GM12878 (cell line): ENCODE measurements around the gene CTIF. TPM values are rescaled to one million over a fixed set of nuclear protein-coding genes. Genes with fewer than 3 reads are reported as not detected.

ENCODE experiments used
- SP1 ChIP-seq: IDR thresholded peaks from one replicate; pipeline ENCODE4 v1.6.1; 2011; ENCODE audit warnings: low read depth, low read length
- ZNF592 ChIP-seq: fragments of 450-650 bp; IDR thresholded peaks from 2 replicates; pipeline ENCODE4 v1.6.1; 2017; ENCODE audit warnings: mild to moderate bottlenecking, moderate library complexity
- polyA plus RNA-seq, 11 experiments: library from polyadenylated mRNA; depleted of rRNA in 4 of 11; unstranded in 6 of 11; stranded (reverse) in 5 of 11; fragments of >200 nt; fragmentation: Nextera tagmentation in 4 of 11; fragmentation: Illumina TruSeq in 1 of 11; extraction: Ambion mirVana in 4 of 11; extraction: Trizol in 1 of 11; gene quantifications; 1 replicate in 1 of 11; 2 replicates in 10 of 11; pipeline versions ENCODE4 v1.2.1 to v1.2.3, GENCODE V29; 2011 to 2016; ENCODE audit warnings: inconsistent platforms in 2 of 11, missing spikeins in 2 of 11, low read depth in 1 of 11
- total RNA-seq, 4 experiments: library from RNA; depleted of rRNA in 3 of 4; stranded (reverse); fragments of >200 nt in 3 of 4; fragmentation: Illumina TruSeq in 1 of 4; extraction: Trizol in 1 of 4; gene quantifications; 2 replicates each; pipeline versions ENCODE4 v1.2.1 to v1.2.3, GENCODE V29; 2013 to 2021
- TF ChIP-seq, protein P1 (sequence below): fragments of 450-650 bp; formaldehyde crosslinking; IDR thresholded peaks from 2 replicates; pipeline ENCODE4 v1.4.0; 2022; ENCODE audit warnings: mild to moderate bottlenecking, moderate library complexity
- TF ChIP-seq, protein P2 (sequence below): fragments of 450-650 bp; IDR thresholded peaks from 2 replicates; pipeline ENCODE4 v1.6.1; 2018; ENCODE audit warnings: mild to moderate bottlenecking, low read depth, moderate library complexity; ENCODE audit not compliant: partially characterized antibody

Gene CTIF
- total and polyA plus RNA-seq, 10 of the 15 experiments (the other 5 are each of a cell fraction or from before 2014, with no cell fraction given) = 0.06 to 11.6 (median 2.5) TPM

DNA sequence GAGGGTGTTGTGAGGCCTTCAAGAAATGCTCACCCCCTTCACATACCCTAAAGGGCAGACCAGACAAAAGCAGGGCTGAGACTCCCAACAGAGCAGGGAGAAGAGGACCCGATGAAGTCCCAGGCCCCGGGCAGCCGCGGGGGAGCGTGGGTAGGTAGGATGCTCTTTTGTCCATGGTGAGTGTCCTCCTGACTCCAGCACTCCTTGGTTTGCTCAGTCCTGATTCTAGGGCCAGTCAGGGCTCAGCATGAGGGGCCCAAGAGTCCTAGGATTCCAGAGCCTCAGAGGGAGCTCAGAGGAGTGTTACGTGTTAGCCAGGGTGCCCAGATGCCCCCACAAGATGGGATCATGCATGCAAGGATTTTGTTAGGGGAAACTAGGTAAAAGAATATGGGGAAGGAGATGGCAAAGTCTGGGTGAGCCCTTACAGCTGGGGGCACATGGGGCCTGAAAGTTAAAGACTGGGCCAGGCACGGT lies 347.1 kb downstream of the CTIF start (continued):
- no peak for TF ChIP-seq ZNF592
- TF ChIP-seq, protein P1, sequence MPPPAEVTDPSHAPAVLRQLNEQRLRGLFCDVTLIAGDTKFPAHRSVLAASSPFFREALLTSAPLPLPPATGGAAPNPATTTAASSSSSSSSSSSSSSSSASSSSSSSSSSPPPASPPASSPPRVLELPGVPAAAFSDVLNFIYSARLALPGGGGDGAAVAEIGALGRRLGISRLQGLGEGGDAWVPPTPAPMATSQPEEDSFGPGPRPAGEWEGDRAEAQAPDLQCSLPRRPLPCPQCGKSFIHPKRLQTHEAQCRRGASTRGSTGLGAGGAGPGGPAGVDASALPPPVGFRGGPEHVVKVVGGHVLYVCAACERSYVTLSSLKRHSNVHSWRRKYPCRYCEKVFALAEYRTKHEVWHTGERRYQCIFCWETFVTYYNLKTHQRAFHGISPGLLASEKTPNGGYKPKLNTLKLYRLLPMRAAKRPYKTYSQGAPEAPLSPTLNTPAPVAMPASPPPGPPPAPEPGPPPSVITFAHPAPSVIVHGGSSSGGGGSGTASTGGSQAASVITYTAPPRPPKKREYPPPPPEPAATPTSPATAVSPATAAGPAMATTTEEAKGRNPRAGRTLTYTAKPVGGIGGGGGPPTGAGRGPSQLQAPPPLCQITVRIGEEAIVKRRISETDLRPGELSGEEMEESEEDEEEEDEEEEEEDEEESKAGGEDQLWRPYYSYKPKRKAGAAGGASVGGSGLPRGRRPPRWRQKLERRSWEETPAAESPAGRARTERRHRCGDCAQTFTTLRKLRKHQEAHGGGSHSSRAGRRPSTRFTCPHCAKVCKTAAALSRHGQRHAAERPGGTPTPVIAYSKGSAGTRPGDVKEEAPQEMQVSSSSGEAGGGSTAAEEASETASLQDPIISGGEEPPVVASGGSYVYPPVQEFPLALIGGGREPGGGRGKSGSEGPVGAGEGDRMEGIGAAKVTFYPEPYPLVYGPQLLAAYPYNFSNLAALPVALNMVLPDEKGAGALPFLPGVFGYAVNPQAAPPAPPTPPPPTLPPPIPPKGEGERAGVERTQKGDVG (CRISPR knock-in tag) = no peak
- TF ChIP-seq, protein P2, sequence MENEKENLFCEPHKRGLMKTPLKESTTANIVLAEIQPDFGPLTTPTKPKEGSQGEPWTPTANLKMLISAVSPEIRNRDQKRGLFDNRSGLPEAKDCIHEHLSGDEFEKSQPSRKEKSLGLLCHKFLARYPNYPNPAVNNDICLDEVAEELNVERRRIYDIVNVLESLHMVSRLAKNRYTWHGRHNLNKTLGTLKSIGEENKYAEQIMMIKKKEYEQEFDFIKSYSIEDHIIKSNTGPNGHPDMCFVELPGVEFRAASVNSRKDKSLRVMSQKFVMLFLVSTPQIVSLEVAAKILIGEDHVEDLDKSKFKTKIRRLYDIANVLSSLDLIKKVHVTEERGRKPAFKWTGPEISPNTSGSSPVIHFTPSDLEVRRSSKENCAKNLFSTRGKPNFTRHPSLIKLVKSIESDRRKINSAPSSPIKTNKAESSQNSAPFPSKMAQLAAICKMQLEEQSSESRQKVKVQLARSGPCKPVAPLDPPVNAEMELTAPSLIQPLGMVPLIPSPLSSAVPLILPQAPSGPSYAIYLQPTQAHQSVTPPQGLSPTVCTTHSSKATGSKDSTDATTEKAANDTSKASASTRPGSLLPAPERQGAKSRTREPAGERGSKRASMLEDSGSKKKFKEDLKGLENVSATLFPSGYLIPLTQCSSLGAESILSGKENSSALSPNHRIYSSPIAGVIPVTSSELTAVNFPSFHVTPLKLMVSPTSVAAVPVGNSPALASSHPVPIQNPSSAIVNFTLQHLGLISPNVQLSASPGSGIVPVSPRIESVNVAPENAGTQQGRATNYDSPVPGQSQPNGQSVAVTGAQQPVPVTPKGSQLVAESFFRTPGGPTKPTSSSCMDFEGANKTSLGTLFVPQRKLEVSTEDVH = no peak
- TF ChIP-seq SP1 = no peak
